Neural cell (in vitro differentiated cells): ENCODE results near the gene ILRUN. TPM values are rescaled to one million over a fixed set of nuclear protein-coding genes. Genes with fewer than 3 reads are reported as not detected.
A peak's percentile ranks its signal among the peaks of the same experiment; 100 is the strongest.

ENCODE experiments used
- H2AFZ ChIP-seq: fragments of 200-600, 300-800 bp; sonication (generic), shearing (Covaris generic); 2 replicates; pipeline ENCODE4 v1.6.0; 2014; ENCODE audit warnings: low read depth, mild to moderate bottlenecking, antibody characterized with exemption, low read length, moderate library complexity
- H3F3A ChIP-seq: fragments of 200-600 bp; shearing (Covaris generic); 2 replicates; pipeline ENCODE4 v1.6.1; 2016; ENCODE audit warnings: mild to moderate bottlenecking, moderate library complexity, mixed read lengths, antibody characterized with exemption, low read length; ENCODE audit not compliant: insufficient read depth, poor library complexity, severe bottlenecking
- H3K27ac ChIP-seq: fragments of 200-600, 300-800 bp; sonication (generic), shearing (Covaris generic); 2 replicates; pipeline ENCODE4 v1.5.1; 2014; ENCODE audit warnings: mild to moderate bottlenecking, low read length, moderate library complexity
- H3K27me3 ChIP-seq: fragments of 300-800, 200-600 bp; sonication (generic), shearing (Covaris generic); 2 replicates; pipeline ENCODE4 v1.6.0; 2014; ENCODE audit warnings: mild to moderate bottlenecking, low read depth, low read length, moderate library complexity; ENCODE audit not compliant: insufficient read depth
- H3K36me3 ChIP-seq: fragments of 300-800, 200-600 bp; sonication (generic), shearing (Covaris generic); 2 replicates; pipeline ENCODE4 v1.5.1; 2014; ENCODE audit warnings: mild to moderate bottlenecking, antibody characterized with exemption, low read length, moderate library complexity; ENCODE audit not compliant: insufficient read depth
- H3K4me2 ChIP-seq: fragments of 300-800, 200-600 bp; sonication (generic), shearing (Covaris generic); 2 replicates; pipeline ENCODE4 v1.6.0; 2014; ENCODE audit warnings: mild to moderate bottlenecking, low read length
- H3K4me3 ChIP-seq: fragments of 300-800, 200-600 bp; sonication (generic), shearing (Covaris generic); 2 replicates; pipeline ENCODE4 v1.5.1; 2014; ENCODE audit warnings: mild to moderate bottlenecking, low read length, moderate library complexity
- H3K79me2 ChIP-seq: fragments of 200-600 bp; shearing (Covaris generic); replicated peaks from 2 replicates; pipeline ENCODE4 v1.6.0; 2014; ENCODE audit warnings: mild to moderate bottlenecking, low read length, moderate library complexity; ENCODE audit not compliant: insufficient read depth
- H3K9ac ChIP-seq: fragments of 300-800, 200-600 bp; sonication (generic), shearing (Covaris generic); 2 replicates; pipeline ENCODE4 v1.6.1; 2016; ENCODE audit warnings: mild to moderate bottlenecking, low read length, mixed read lengths
- H3K9me2 ChIP-seq: fragments of 200-600 bp; shearing (Covaris generic); 2 replicates; pipeline ENCODE4 v1.6.1; 2016; ENCODE audit warnings: mild to moderate bottlenecking, low read length, mixed read lengths; ENCODE audit not compliant: insufficient read depth
- H3K9me3 ChIP-seq: fragments of 200-600, 300-800 bp; sonication (generic), shearing (Covaris generic); 2 replicates; pipeline ENCODE4 v1.6.1; 2016; ENCODE audit warnings: mild to moderate bottlenecking, mixed run types, low read length, moderate library complexity, mixed read lengths
- H4K20me1 ChIP-seq: fragments of 200-600 bp; shearing (Covaris generic); 2 replicates; pipeline ENCODE4 v1.6.1; 2016; ENCODE audit warnings: mild to moderate bottlenecking, mixed run types; ENCODE audit not compliant: insufficient read depth
- CTCF ChIP-seq: fragments of 450-650 bp; IDR thresholded peaks from 2 replicates; pipeline ENCODE4 v1.5.1; 2014; ENCODE audit warnings: antibody characterized with exemption, mild to moderate bottlenecking, moderate library complexity; ENCODE audit not compliant: poor library complexity, severe bottlenecking
- EP300 ChIP-seq: fragments of 450-650 bp; conservative IDR thresholded peaks from 2 replicates; pipeline ENCODE4 v1.6.1; 2014; ENCODE audit warnings: antibody characterized with exemption, mild to moderate bottlenecking, moderate library complexity; ENCODE audit not compliant: poor library complexity, severe bottlenecking
- EZH2 ChIP-seq: fragments of 200-600, 300-800 bp; shearing (Covaris generic), sonication (generic); IDR thresholded peaks from 2 replicates; pipeline ENCODE4 v1.6.1; 2014; ENCODE audit warnings: antibody characterized with exemption, low read length, borderline replicate concordance, mild to moderate bottlenecking; ENCODE audit not compliant: insufficient read depth, poor library complexity, severe bottlenecking
- MXI1 ChIP-seq: fragments of 450-650 bp; conservative IDR thresholded peaks from 2 replicates; pipeline ENCODE4 v1.6.1; 2014; ENCODE audit warnings: antibody characterized with exemption, mild to moderate bottlenecking; ENCODE audit not compliant: poor library complexity, severe bottlenecking
- POLR2AphosphoS5 ChIP-seq: IDR thresholded peaks from 2 replicates; pipeline ENCODE4 v1.6.1; 2012
- RAD21 ChIP-seq: fragments of 450-650 bp; conservative IDR thresholded peaks from 2 replicates; pipeline ENCODE4 v1.6.1; 2014; ENCODE audit warnings: antibody characterized with exemption, mild to moderate bottlenecking, moderate library complexity
- REST ChIP-seq: IDR thresholded peaks from 2 replicates; pipeline ENCODE4 v1.6.1; 2012; ENCODE audit warnings: borderline replicate concordance
- SMC3 ChIP-seq: fragments of 450-650 bp; conservative IDR thresholded peaks from 2 replicates; pipeline ENCODE4 v1.6.1; 2014; ENCODE audit warnings: antibody characterized with exemption, mild to moderate bottlenecking, moderate library complexity; ENCODE audit not compliant: poor library complexity
- TAF1 ChIP-seq: IDR thresholded peaks from 2 replicates; pipeline ENCODE4 v1.6.1; 2012; ENCODE audit warnings: low read depth
- polyA plus RNA-seq: library from polyadenylated mRNA; depleted of rRNA; stranded (reverse); fragments of >200 nt; gene quantifications from 2 replicates; pipeline ENCODE4 v1.2.3, GENCODE V29; 2014

The ILRUN gene
- polyA plus RNA-seq, 1 donor from 2014 or later, result 16.0 TPM

GRCh38 chr6:34697544-34697836 lies 923 bp upstream of the ILRUN start:
- Histone ChIP-seq H3K9me2 (no peaks in the 10 kb centered on the region), H3K9me3 (no peaks in the 10 kb centered on the region), H2AFZ (peak overlapping the region; percentile 46), H3K27ac (peak overlapping the region; percentile 78), H3F3A (no peaks in the 10 kb centered on the region), H4K20me1 (no peaks in the 10 kb centered on the region), H3K4me2 (no peak overlapping the region), H3K36me3 (no peaks in the 10 kb centered on the region), H3K79me2 (peaks cover 39% of the 10 kb centered on the region), H3K27me3 (no peaks in the 10 kb centered on the region), H3K9ac (peak overlapping the region; percentile 65), H3K4me3 (peak overlapping the region; percentile 100)
- no peak for TF ChIP-seq MXI1
- no peak for TF ChIP-seq CTCF
- TF ChIP-seq RAD21, result no peak
- no peak for TF ChIP-seq POLR2AphosphoS5
- no peak for TF ChIP-seq SMC3
- TF ChIP-seq EZH2, result no peak
- TF ChIP-seq EP300, result no peak
- TF ChIP-seq REST, result no peak
- TF ChIP-seq TAF1, result no peak

- Histone ChIP-seq H3K36me3 (no peaks in the 10 kb centered on the region), H4K20me1 (no peaks in the 10 kb centered on the region), H3K27ac (peak overlapping the region; percentile 82), H3K9ac (peak overlapping the region; percentile 92), H3K9me2 (no peaks in the 10 kb centered on the region), H3K4me3 (peak overlapping the region; percentile 100), H3K79me2 (peaks cover 49% of the 10 kb centered on the region), H3K4me2 (peak overlapping the region; percentile 84), H3K27me3 (no peaks in the 10 kb centered on the region), H3F3A (no peaks in the 10 kb centered on the region), H2AFZ (peak overlapping the region; percentile 95), H3K9me3 (no peaks in the 10 kb centered on the region)
- peak; percentile 60 for TF ChIP-seq MXI1
- no peak for TF ChIP-seq RAD21
- peak; percentile 31 for TF ChIP-seq SMC3
- no peak for TF ChIP-seq EP300
Measured at GRCh38 chr6:34696189-34696738, 303 bp downstream of the ILRUN start.
